ENCODE data around the gene MXD4.

MXD4 gene

GRCh38 chr4:2261853-2262144 is at the start of gene MXD4:
TSS of gene MXD4 (minus strand) at chr4:2262109. CDS start at chr4:2261980, 129 bp downstream.
- in situ Hi-C loops (cut with MboI; ENCODE audit: low pct_unique_long_range_greater_than_20kb, low sequenced_read_pairs), result no loop called here
- DNase-seq, result no peak

- in situ Hi-C loops (cut with MboI; ENCODE audit: low pct_unique_long_range_greater_than_20kb, low sequenced_read_pairs), result no loop called here
- no peak for DNase-seq
Measured at GRCh38 chr4:2306773-2307410, 45.0 kb upstream of the MXD4 start.

GRCh38 chr4:2305766-2306501 is 44.0 kb upstream of the MXD4 start:
- no peak for DNase-seq
- in situ Hi-C loops (cut with MboI; ENCODE audit: low pct_unique_long_range_greater_than_20kb, low sequenced_read_pairs), result no loop called here

GRCh38 chr4:2304877-2305561 is 43.1 kb upstream of the MXD4 start:
- DNase-seq, result no peak
- in situ Hi-C loops (cut with MboI; ENCODE audit: low pct_unique_long_range_greater_than_20kb, low sequenced_read_pairs), result no loop called here

- in situ Hi-C loops (cut with MboI; ENCODE audit: low pct_unique_long_range_greater_than_20kb, low sequenced_read_pairs), result no loop called here
- no peak for DNase-seq
Measured at GRCh38 chr4:2304321-2304876, 42.5 kb upstream of the MXD4 start.

- in situ Hi-C loops (cut with MboI; ENCODE audit: low pct_unique_long_range_greater_than_20kb, low sequenced_read_pairs), result no loop called here
- DNase-seq, result no peak
Measured at GRCh38 chr4:2303686-2304320, 41.9 kb upstream of the MXD4 start.

- DNase-seq, result no peak
- in situ Hi-C loops (cut with MboI; ENCODE audit: low pct_unique_long_range_greater_than_20kb, low sequenced_read_pairs), result no loop called here
Measured at GRCh38 chr4:2303121-2303685, 41.3 kb upstream of the MXD4 start.

- in situ Hi-C loops (cut with MboI; ENCODE audit: low pct_unique_long_range_greater_than_20kb, low sequenced_read_pairs), result no loop called here
- no peak for DNase-seq
Measured at GRCh38 chr4:2302387-2303119, 40.6 kb upstream of the MXD4 start.

GRCh38 chr4:2301806-2302205 is 39.9 kb upstream of the MXD4 start:
- DNase-seq, result no peak
- in situ Hi-C loops (cut with MboI; ENCODE audit: low pct_unique_long_range_greater_than_20kb, low sequenced_read_pairs), result no loop called here

GRCh38 chr4:2301225-2301642 is 39.3 kb upstream of the MXD4 start:
- in situ Hi-C loops (cut with MboI; ENCODE audit: low pct_unique_long_range_greater_than_20kb, low sequenced_read_pairs), result no loop called here

GRCh38 chr4:2300431-2301224 is 38.7 kb upstream of the MXD4 start:
- DNase-seq, result no peak
- in situ Hi-C loops (cut with MboI; ENCODE audit: low pct_unique_long_range_greater_than_20kb, low sequenced_read_pairs), result no loop called here

More at GRCh38 chr4:2301225-2301642, 39.3 kb upstream of the MXD4 start:
- no peak for DNase-seq

GRCh38 chr4:2299794-2300193 is 37.9 kb upstream of the MXD4 start:
- in situ Hi-C loops (cut with MboI; ENCODE audit: low pct_unique_long_range_greater_than_20kb, low sequenced_read_pairs), result no loop called here
- no peak for DNase-seq

- in situ Hi-C loops (cut with MboI; ENCODE audit: low pct_unique_long_range_greater_than_20kb, low sequenced_read_pairs), result no loop called here
- no peak for DNase-seq
Measured at GRCh38 chr4:2298532-2298991, 36.7 kb upstream of the MXD4 start.

- no peak for DNase-seq
- in situ Hi-C loops (cut with MboI; ENCODE audit: low pct_unique_long_range_greater_than_20kb, low sequenced_read_pairs), result no loop called here
Measured at GRCh38 chr4:2297606-2298531, 36.0 kb upstream of the MXD4 start.

- DNase-seq, result no peak
- in situ Hi-C loops (cut with MboI; ENCODE audit: low pct_unique_long_range_greater_than_20kb, low sequenced_read_pairs), result no loop called here
Measured at GRCh38 chr4:2296631-2297601, 35.0 kb upstream of the MXD4 start.

GRCh38 chr4:2295900-2296442 is 34.1 kb upstream of the MXD4 start:
- in situ Hi-C loops (cut with MboI; ENCODE audit: low pct_unique_long_range_greater_than_20kb, low sequenced_read_pairs), result no loop called here
- DNase-seq, result no peak
